GM19193 (cell line): ENCODE data around the gene BMPR1B.

Experiments
- POLR2A ChIP-seq: IDR thresholded peaks from 4 replicates; pipeline ENCODE4 v1.6.1; 2011; ENCODE audit not compliant: insufficient read depth, insufficient read length; ENCODE audit errors: extremely low read depth

BMPR1B gene

GRCh38 chr4:94804650-94805049 is 46.9 kb downstream of the BMPR1B start:
- TF ChIP-seq POLR2A, result no peak

- TF ChIP-seq POLR2A, result no peak
These were observed 48.6 kb downstream of the BMPR1B start for GRCh38 chr4:94806376-94806775.

- TF ChIP-seq POLR2A, result no peak
These were observed 53.9 kb downstream of the BMPR1B start for GRCh38 chr4:94811643-94812042.

- TF ChIP-seq POLR2A, result no peak
These were observed 55.5 kb downstream of the BMPR1B start for GRCh38 chr4:94813221-94813620.

GRCh38 chr4:94814237-94814636 is 56.5 kb downstream of the BMPR1B start:
- no peak for TF ChIP-seq POLR2A

- TF ChIP-seq POLR2A, result no peak
These were observed 61.8 kb downstream of the BMPR1B start for GRCh38 chr4:94819371-94820168.

- no peak for TF ChIP-seq POLR2A
These were observed 68.5 kb downstream of the BMPR1B start for GRCh38 chr4:94826206-94826605.

- no peak for TF ChIP-seq POLR2A
These were observed 69.8 kb downstream of the BMPR1B start for GRCh38 chr4:94827481-94828110.

GRCh38 chr4:94828882-94829281 is 71.1 kb downstream of the BMPR1B start:
- no peak for TF ChIP-seq POLR2A

- no peak for TF ChIP-seq POLR2A
These were observed 73.9 kb downstream of the BMPR1B start for GRCh38 chr4:94831607-94832006.

- no peak for TF ChIP-seq POLR2A
These were observed 75.6 kb downstream of the BMPR1B start for GRCh38 chr4:94833394-94833793.

- no peak for TF ChIP-seq POLR2A
These were observed 76.7 kb downstream of the BMPR1B start for GRCh38 chr4:94834501-94834900.

- no peak for TF ChIP-seq POLR2A
These were observed 84.1 kb downstream of the BMPR1B start for GRCh38 chr4:94841864-94842221.

GRCh38 chr4:94843216-94843615 is 85.5 kb downstream of the BMPR1B start:
- no peak for TF ChIP-seq POLR2A

- no peak for TF ChIP-seq POLR2A
These were observed 90.6 kb downstream of the BMPR1B start for GRCh38 chr4:94848326-94848725.

GRCh38 chr4:94849901-94850300 is 92.1 kb downstream of the BMPR1B start:
- no peak for TF ChIP-seq POLR2A
